Upper lobe of left lung (tissue), 6 donors: Measurements from ENCODE around the gene DDX18. TPM values are rescaled to one million over a fixed set of nuclear protein-coding genes. Genes with fewer than 3 reads are reported as not detected.

Source experiments
- ATAC-seq, 2 donors: fragments of 200-7000 bp; cut with Tn5 transposase; one replicate each; pipeline ENCODE4 v1.9.1; 2022; ENCODE audit warnings: mild to moderate bottlenecking in 2 of 2, moderate library complexity in 2 of 2; ENCODE audit not compliant: low FRiP score in 2 of 2
- DNase-seq, 2 donors: peaks; one replicate each; pipeline ENCODE4 v3.0.0-alpha.2; 2019 to 2020
- H3K27ac ChIP-seq, 4 donors: fragments of 200-600 bp; sonication (generic); one replicate each; pipeline ENCODE4 v1.5.1; 2016 to 2019
- H3K27me3 ChIP-seq, 4 donors: fragments of 200-600 bp; sonication (generic); one replicate each; pipeline ENCODE4 v1.5.1; 2017 to 2019
- H3K36me3 ChIP-seq, 4 donors: fragments of 200-600 bp; sonication (generic); one replicate each; pipeline ENCODE4 v1.5.1; 2016 to 2019
- H3K4me1 ChIP-seq, 4 donors: fragments of 200-600 bp; sonication (generic); one replicate each; pipeline ENCODE4 v1.5.1; 2018 to 2019
- H3K4me3 ChIP-seq, 4 donors: fragments of 200-600 bp; sonication (generic); one replicate each; pipeline ENCODE4 v1.5.1; 2017 to 2019; ENCODE audit warnings: mild to moderate bottlenecking in 2 of 4, moderate library complexity in 1 of 4
- H3K9me3 ChIP-seq, 4 donors: fragments of 200-600 bp; sonication (generic); one replicate each; pipeline ENCODE4 v1.5.1; 2018 to 2019
- EP300 ChIP-seq, 4 donors: sonication (generic); formaldehyde crosslinking; IDR thresholded peaks; one replicate each; pipeline ENCODE4 v1.5.1; 2017; ENCODE audit warnings: antibody characterized with exemption in 4 of 4, control low read depth in 2 of 4
- POLR2A ChIP-seq, 4 donors: fragments of 450-650 bp; IDR thresholded peaks; one replicate each; pipeline ENCODE4 v1.5.1; 2016 to 2017; ENCODE audit warnings: antibody characterized with exemption in 4 of 4, mild to moderate bottlenecking in 2 of 4
- POLR2AphosphoS5 ChIP-seq, 2 donors: sonication (generic); formaldehyde crosslinking; IDR thresholded peaks; one replicate each; pipeline ENCODE4 v1.5.1; 2017; ENCODE audit warnings: antibody characterized with exemption in 2 of 2
- WGBS, 2 donors: methylation state at CpG; one replicate each; pipeline ENCODE4 v1.1.5; 2017 to 2018; 5-methylcytosine and 5-hydroxymethylcytosine counted together
- total RNA-seq, 6 donors: library from RNA; depleted of rRNA in 4 of 6; stranded (reverse); fragments of >200 nt in 4 of 6; gene quantifications; one replicate each; pipeline versions ENCODE4 v1.1.0 to v1.2.1, GENCODE V29; 2016 to 2021
- TF ChIP-seq, protein P1 (sequence below), 6 experiments: fragments of 450-650 bp in 4 of 6; fragments of 200-600 bp in 2 of 6; sonication (generic) in 2 of 6; IDR thresholded peaks; one replicate each; pipeline ENCODE4 v1.5.1; 2016 to 2019; ENCODE audit warnings: antibody characterized with exemption in 6 of 6
- donor health status: DM: no; HTN: no; CAD: no; lungs with moderate emphysema.
- donor health status: DM: no; HTN: yes; CAD: no; lungs with severe emphysema.

The DDX18 gene
- total RNA-seq, 6 donors from 2014 or later: 16.4 to 65.8 (median 46.7) TPM

DNA sequence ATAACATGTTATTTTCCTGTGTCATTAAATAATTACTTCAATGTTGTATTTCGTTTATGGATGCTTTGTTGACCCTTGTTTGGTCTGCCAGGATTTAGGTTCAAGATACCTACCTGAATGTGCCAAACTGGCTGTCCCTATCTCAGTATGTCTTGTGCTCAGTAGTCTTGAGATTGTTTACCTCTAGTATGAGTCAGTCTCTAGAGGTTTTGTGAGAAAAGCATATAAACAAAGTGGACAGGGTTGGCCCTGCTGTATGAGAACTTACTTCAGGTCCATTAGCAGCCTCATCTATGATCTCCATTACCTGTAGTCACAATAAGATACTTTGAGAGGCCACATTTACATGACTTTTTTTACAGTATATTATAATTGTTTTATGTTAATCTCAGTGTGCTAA is 17.8 kb downstream of the DDX18 start:
- 84 to 90% methylated on average over 1 of the region's 1 CpG for WGBS, 2 donors

DNA sequence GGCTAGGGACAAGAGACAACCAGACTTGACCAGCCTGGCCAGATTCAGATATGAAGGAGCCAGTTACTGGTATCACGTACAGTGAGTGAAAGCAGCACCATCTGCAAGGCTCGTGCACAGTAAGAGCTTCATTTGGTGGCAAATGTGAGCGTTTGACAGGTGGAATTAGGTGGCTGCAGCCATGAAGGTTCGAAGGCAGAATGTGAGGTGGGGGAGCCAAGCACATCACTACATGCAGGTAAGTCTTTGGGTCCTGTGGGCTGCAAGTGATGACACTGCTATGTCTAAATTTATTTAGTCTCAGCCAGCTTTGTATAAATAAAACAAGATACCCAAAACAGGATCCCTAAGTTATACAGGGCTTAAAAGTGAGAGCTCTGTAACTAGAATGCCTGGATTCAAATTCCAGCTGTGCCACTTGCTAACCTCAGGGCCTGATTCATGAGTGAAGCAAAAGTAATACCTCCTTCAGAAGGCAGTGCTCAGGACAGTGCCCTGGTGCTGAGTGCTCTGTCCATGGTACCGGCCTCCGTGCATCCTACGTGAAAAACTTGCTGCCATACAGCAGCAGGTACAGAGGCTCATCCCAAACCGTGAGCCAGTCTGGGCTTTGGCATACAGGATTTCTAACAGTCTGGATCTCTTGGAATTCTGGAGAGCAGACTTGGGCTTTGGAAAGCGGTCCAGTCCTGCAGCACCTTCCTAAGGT is 18.6 kb downstream of the DDX18 start:
- Histone ChIP-seq H3K4me3 (no peak overlapping the region), H3K27me3 (no peaks in the 10 kb centered on the region), H3K4me1 (peaks cover 6 to 11% (median 7%) of the 10 kb centered on the region in 4 donors), H3K9me3 (no peaks in the 10 kb centered on the region), H3K36me3 (peaks cover 17 to 54% (median 27%) of the 10 kb centered on the region in 4 donors), H3K27ac (no peak overlapping the region)
- ATAC-seq (no peak), DNase-seq (no peak)
- TF ChIP-seq POLR2A (IDR thresholded peaks at IDR 0.05): no peak
- TF ChIP-seq EP300 (IDR thresholded peaks at IDR 0.05): no peak
- TF ChIP-seq POLR2AphosphoS5 (IDR thresholded peaks at IDR 0.05): no peak
- TF ChIP-seq, protein P1, sequence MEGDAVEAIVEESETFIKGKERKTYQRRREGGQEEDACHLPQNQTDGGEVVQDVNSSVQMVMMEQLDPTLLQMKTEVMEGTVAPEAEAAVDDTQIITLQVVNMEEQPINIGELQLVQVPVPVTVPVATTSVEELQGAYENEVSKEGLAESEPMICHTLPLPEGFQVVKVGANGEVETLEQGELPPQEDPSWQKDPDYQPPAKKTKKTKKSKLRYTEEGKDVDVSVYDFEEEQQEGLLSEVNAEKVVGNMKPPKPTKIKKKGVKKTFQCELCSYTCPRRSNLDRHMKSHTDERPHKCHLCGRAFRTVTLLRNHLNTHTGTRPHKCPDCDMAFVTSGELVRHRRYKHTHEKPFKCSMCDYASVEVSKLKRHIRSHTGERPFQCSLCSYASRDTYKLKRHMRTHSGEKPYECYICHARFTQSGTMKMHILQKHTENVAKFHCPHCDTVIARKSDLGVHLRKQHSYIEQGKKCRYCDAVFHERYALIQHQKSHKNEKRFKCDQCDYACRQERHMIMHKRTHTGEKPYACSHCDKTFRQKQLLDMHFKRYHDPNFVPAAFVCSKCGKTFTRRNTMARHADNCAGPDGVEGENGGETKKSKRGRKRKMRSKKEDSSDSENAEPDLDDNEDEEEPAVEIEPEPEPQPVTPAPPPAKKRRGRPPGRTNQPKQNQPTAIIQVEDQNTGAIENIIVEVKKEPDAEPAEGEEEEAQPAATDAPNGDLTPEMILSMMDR (IDR thresholded peaks at IDR 0.05): no peak
- 70 to 90% methylated on average over 9 of the region's 9 CpGs for WGBS, 2 donors

More for the DNA sequence above, 17.8 kb downstream of the DDX18 start:
- TF ChIP-seq POLR2A (IDR thresholded peaks at IDR 0.05): no peak
- no peak for TF ChIP-seq EP300 (IDR thresholded peaks at IDR 0.05)
- no peak for TF ChIP-seq POLR2AphosphoS5 (IDR thresholded peaks at IDR 0.05)
- TF ChIP-seq, protein P1 (IDR thresholded peaks at IDR 0.05): no peak
- ATAC-seq (no peak), DNase-seq (no peak)
- Histone ChIP-seq H3K4me3 (no peak overlapping the region), H3K27ac (no peak overlapping the region), H3K27me3 (no peaks in the 10 kb centered on the region), H3K4me1 (peaks cover 6 to 11% (median 7%) of the 10 kb centered on the region in 4 donors), H3K36me3 (peaks cover 17 to 61% (median 33%) of the 10 kb centered on the region in 4 donors), H3K9me3 (no peaks in the 10 kb centered on the region)

DNA sequence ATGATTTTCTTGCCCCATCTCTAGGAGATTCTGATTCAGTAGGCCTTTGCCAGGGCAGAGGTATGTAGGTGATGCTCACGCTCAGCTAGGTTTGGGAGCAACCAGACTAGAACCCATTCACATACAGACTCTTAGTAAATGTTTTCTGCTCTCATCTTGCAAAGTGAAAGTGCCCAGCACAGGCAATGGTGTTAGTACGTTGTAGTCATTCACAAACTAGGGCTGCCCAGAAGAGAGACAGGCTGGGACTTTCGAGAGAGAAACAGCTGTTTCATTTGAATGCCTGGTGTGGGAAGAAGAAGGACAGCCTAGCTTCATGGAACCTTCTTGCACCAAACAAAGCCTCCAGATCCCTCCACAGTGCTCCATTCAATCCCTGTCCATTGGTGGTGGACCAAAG is 19.4 kb downstream of the DDX18 start:
- DNase-seq (no peak), ATAC-seq (no peak)
- WGBS, 2 donors: 81% methylated on average over 3 of the region's 3 CpGs
- TF ChIP-seq POLR2A (IDR thresholded peaks at IDR 0.05): no peak
- no peak for TF ChIP-seq POLR2AphosphoS5 (IDR thresholded peaks at IDR 0.05)
- TF ChIP-seq EP300 (IDR thresholded peaks at IDR 0.05): no peak
- TF ChIP-seq, protein P1 (IDR thresholded peaks at IDR 0.05): no peak
- Histone ChIP-seq H3K27ac (no peak overlapping the region), H3K36me3 (peaks cover 15 to 45% (median 23%) of the 10 kb centered on the region in 4 donors), H3K4me3 (no peak overlapping the region), H3K4me1 (peaks cover 6 to 11% (median 7%) of the 10 kb centered on the region in 4 donors), H3K9me3 (no peaks in the 10 kb centered on the region), H3K27me3 (no peaks in the 10 kb centered on the region)

DNA sequence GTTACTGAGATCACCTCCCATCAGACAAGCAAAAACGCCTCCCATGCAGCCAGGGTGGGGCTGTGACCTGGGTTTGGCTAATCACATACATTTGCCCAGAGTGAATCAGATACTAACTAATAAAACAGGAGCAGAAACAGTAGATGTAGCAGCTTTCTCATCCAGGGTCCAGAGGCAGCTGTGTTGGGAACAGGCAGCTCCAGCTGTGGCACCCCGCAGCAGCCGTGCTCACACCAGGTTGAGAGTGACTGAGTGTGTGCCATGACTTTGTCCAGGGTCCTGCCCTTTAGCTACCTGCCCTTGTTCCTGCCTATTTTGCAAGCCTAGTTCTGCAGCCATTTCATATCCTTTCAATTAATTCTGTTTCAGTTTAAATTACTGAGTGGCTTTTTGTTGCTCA is 20.5 kb downstream of the DDX18 start:
- no peak for TF ChIP-seq POLR2A (IDR thresholded peaks at IDR 0.05)
- no peak for TF ChIP-seq POLR2AphosphoS5 (IDR thresholded peaks at IDR 0.05)
- no peak for TF ChIP-seq EP300 (IDR thresholded peaks at IDR 0.05)
- TF ChIP-seq, protein P1 (IDR thresholded peaks at IDR 0.05): no peak
- no peaks in the 10 kb centered on the region for H3K9me3 ChIP-seq
- DNase-seq (peak in 1 of 2 donors; percentile 43), ATAC-seq (no peak)
- H3K27ac ChIP-seq: no peak overlapping the region
- H3K27me3 ChIP-seq: no peaks in the 10 kb centered on the region
- H3K4me1 ChIP-seq: peaks cover 6 to 11% (median 7%) of the 10 kb centered on the region in 4 donors
- peaks cover 4 to 34% (median 13%) of the 10 kb centered on the region in 4 donors for H3K36me3 ChIP-seq
- 88 to 95% methylated on average over 3 of the region's 3 CpGs for WGBS, 2 donors
- no peak overlapping the region for H3K4me3 ChIP-seq
